Neural cell (in vitro differentiated cells): ENCODE measurements around the gene PROM2. TPM values are rescaled to one million over a fixed set of nuclear protein-coding genes. Genes with fewer than 3 reads are reported as not detected.

Experiments
- H2AFZ ChIP-seq: fragments of 200-600, 300-800 bp; sonication (generic), shearing (Covaris generic); 2 replicates; pipeline ENCODE4 v1.6.0; 2014; ENCODE audit warnings: low read depth, mild to moderate bottlenecking, antibody characterized with exemption, low read length, moderate library complexity
- H3F3A ChIP-seq: fragments of 200-600 bp; shearing (Covaris generic); 2 replicates; pipeline ENCODE4 v1.6.1; 2016; ENCODE audit warnings: mild to moderate bottlenecking, moderate library complexity, mixed read lengths, antibody characterized with exemption, low read length; ENCODE audit not compliant: insufficient read depth, poor library complexity, severe bottlenecking
- H3K27ac ChIP-seq: fragments of 200-600, 300-800 bp; sonication (generic), shearing (Covaris generic); 2 replicates; pipeline ENCODE4 v1.5.1; 2014; ENCODE audit warnings: mild to moderate bottlenecking, low read length, moderate library complexity
- H3K27me3 ChIP-seq: fragments of 300-800, 200-600 bp; sonication (generic), shearing (Covaris generic); 2 replicates; pipeline ENCODE4 v1.6.0; 2014; ENCODE audit warnings: mild to moderate bottlenecking, low read depth, low read length, moderate library complexity; ENCODE audit not compliant: insufficient read depth
- H3K36me3 ChIP-seq: fragments of 300-800, 200-600 bp; sonication (generic), shearing (Covaris generic); 2 replicates; pipeline ENCODE4 v1.5.1; 2014; ENCODE audit warnings: mild to moderate bottlenecking, antibody characterized with exemption, low read length, moderate library complexity; ENCODE audit not compliant: insufficient read depth
- H3K4me2 ChIP-seq: fragments of 300-800, 200-600 bp; sonication (generic), shearing (Covaris generic); 2 replicates; pipeline ENCODE4 v1.6.0; 2014; ENCODE audit warnings: mild to moderate bottlenecking, low read length
- H3K4me3 ChIP-seq: fragments of 300-800, 200-600 bp; sonication (generic), shearing (Covaris generic); 2 replicates; pipeline ENCODE4 v1.5.1; 2014; ENCODE audit warnings: mild to moderate bottlenecking, low read length, moderate library complexity
- H3K79me2 ChIP-seq: fragments of 200-600 bp; shearing (Covaris generic); replicated peaks from 2 replicates; pipeline ENCODE4 v1.6.0; 2014; ENCODE audit warnings: mild to moderate bottlenecking, low read length, moderate library complexity; ENCODE audit not compliant: insufficient read depth
- H3K9ac ChIP-seq: fragments of 300-800, 200-600 bp; sonication (generic), shearing (Covaris generic); 2 replicates; pipeline ENCODE4 v1.6.1; 2016; ENCODE audit warnings: mild to moderate bottlenecking, low read length, mixed read lengths
- H3K9me2 ChIP-seq: fragments of 200-600 bp; shearing (Covaris generic); 2 replicates; pipeline ENCODE4 v1.6.1; 2016; ENCODE audit warnings: mild to moderate bottlenecking, low read length, mixed read lengths; ENCODE audit not compliant: insufficient read depth
- H3K9me3 ChIP-seq: fragments of 200-600, 300-800 bp; sonication (generic), shearing (Covaris generic); 2 replicates; pipeline ENCODE4 v1.6.1; 2016; ENCODE audit warnings: mild to moderate bottlenecking, mixed run types, low read length, moderate library complexity, mixed read lengths
- H4K20me1 ChIP-seq: fragments of 200-600 bp; shearing (Covaris generic); 2 replicates; pipeline ENCODE4 v1.6.1; 2016; ENCODE audit warnings: mild to moderate bottlenecking, mixed run types; ENCODE audit not compliant: insufficient read depth
- EP300 ChIP-seq: fragments of 450-650 bp; conservative IDR thresholded peaks from 2 replicates; pipeline ENCODE4 v1.6.1; 2014; ENCODE audit warnings: antibody characterized with exemption, mild to moderate bottlenecking, moderate library complexity; ENCODE audit not compliant: poor library complexity, severe bottlenecking
- EZH2 ChIP-seq: fragments of 200-600, 300-800 bp; shearing (Covaris generic), sonication (generic); IDR thresholded peaks from 2 replicates; pipeline ENCODE4 v1.6.1; 2014; ENCODE audit warnings: antibody characterized with exemption, low read length, borderline replicate concordance, mild to moderate bottlenecking; ENCODE audit not compliant: insufficient read depth, poor library complexity, severe bottlenecking
- MXI1 ChIP-seq: fragments of 450-650 bp; conservative IDR thresholded peaks from 2 replicates; pipeline ENCODE4 v1.6.1; 2014; ENCODE audit warnings: antibody characterized with exemption, mild to moderate bottlenecking; ENCODE audit not compliant: poor library complexity, severe bottlenecking
- POLR2AphosphoS5 ChIP-seq: IDR thresholded peaks from 2 replicates; pipeline ENCODE4 v1.6.1; 2012
- RAD21 ChIP-seq: fragments of 450-650 bp; conservative IDR thresholded peaks from 2 replicates; pipeline ENCODE4 v1.6.1; 2014; ENCODE audit warnings: antibody characterized with exemption, mild to moderate bottlenecking, moderate library complexity
- SMC3 ChIP-seq: fragments of 450-650 bp; conservative IDR thresholded peaks from 2 replicates; pipeline ENCODE4 v1.6.1; 2014; ENCODE audit warnings: antibody characterized with exemption, mild to moderate bottlenecking, moderate library complexity; ENCODE audit not compliant: poor library complexity
- TAF1 ChIP-seq: IDR thresholded peaks from 2 replicates; pipeline ENCODE4 v1.6.1; 2012; ENCODE audit warnings: low read depth
- polyA plus RNA-seq: library from polyadenylated mRNA; depleted of rRNA; stranded (reverse); fragments of >200 nt; gene quantifications from 2 replicates; pipeline ENCODE4 v1.2.3, GENCODE V29; 2014
- TF ChIP-seq, protein P1 (sequence below): fragments of 450-650 bp; IDR thresholded peaks from 2 replicates; pipeline ENCODE4 v1.5.1; 2014; ENCODE audit warnings: antibody characterized with exemption, mild to moderate bottlenecking, moderate library complexity; ENCODE audit not compliant: poor library complexity, severe bottlenecking
- TF ChIP-seq, protein P2 (sequence below): IDR thresholded peaks from 2 replicates; pipeline ENCODE4 v1.6.1; 2012; ENCODE audit warnings: borderline replicate concordance

Gene PROM2
- polyA plus RNA-seq, 1 donor from 2014 or later: 2.2 TPM

DNA sequence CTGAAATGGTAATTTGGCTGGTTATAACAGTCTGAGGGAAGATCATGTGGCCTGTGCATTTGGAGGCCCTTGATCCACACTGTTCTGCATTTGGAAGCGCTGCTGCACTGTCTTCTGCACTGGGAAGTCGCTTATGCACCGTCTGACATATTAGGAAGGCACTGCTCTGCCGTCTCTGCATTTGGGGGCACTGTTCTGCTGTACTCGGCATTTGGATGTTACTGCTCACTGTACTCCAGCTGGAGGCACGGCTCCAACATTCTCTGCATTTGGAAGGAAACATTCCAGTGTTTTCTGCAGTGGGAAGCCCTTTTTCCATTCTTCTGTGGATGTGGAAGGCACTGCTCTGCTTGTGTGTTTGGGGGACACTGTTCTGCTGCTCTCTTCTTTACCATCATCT, 9.6 kb upstream of the PROM2 start:
- Histone ChIP-seq H3K27me3 (no peaks in the 10 kb centered on the region), H3F3A (no peaks in the 10 kb centered on the region), H3K4me2 (no peak overlapping the region), H3K27ac (no peak overlapping the region), H3K4me3 (no peak overlapping the region), H3K36me3 (no peaks in the 10 kb centered on the region), H3K79me2 (no peaks in the 10 kb centered on the region), H2AFZ (no peak overlapping the region), H3K9ac (no peak overlapping the region), H3K9me2 (no peaks in the 10 kb centered on the region), H3K9me3 (peaks cover 30% of the 10 kb centered on the region), H4K20me1 (no peaks in the 10 kb centered on the region)
- no peak for TF ChIP-seq SMC3
- TF ChIP-seq RAD21: no peak
- no peak for TF ChIP-seq POLR2AphosphoS5
- TF ChIP-seq MXI1: no peak
- no peak for TF ChIP-seq EZH2
- TF ChIP-seq, protein P1, sequence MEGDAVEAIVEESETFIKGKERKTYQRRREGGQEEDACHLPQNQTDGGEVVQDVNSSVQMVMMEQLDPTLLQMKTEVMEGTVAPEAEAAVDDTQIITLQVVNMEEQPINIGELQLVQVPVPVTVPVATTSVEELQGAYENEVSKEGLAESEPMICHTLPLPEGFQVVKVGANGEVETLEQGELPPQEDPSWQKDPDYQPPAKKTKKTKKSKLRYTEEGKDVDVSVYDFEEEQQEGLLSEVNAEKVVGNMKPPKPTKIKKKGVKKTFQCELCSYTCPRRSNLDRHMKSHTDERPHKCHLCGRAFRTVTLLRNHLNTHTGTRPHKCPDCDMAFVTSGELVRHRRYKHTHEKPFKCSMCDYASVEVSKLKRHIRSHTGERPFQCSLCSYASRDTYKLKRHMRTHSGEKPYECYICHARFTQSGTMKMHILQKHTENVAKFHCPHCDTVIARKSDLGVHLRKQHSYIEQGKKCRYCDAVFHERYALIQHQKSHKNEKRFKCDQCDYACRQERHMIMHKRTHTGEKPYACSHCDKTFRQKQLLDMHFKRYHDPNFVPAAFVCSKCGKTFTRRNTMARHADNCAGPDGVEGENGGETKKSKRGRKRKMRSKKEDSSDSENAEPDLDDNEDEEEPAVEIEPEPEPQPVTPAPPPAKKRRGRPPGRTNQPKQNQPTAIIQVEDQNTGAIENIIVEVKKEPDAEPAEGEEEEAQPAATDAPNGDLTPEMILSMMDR: no peak
- TF ChIP-seq EP300: no peak
- TF ChIP-seq TAF1: no peak
- TF ChIP-seq, protein P2, sequence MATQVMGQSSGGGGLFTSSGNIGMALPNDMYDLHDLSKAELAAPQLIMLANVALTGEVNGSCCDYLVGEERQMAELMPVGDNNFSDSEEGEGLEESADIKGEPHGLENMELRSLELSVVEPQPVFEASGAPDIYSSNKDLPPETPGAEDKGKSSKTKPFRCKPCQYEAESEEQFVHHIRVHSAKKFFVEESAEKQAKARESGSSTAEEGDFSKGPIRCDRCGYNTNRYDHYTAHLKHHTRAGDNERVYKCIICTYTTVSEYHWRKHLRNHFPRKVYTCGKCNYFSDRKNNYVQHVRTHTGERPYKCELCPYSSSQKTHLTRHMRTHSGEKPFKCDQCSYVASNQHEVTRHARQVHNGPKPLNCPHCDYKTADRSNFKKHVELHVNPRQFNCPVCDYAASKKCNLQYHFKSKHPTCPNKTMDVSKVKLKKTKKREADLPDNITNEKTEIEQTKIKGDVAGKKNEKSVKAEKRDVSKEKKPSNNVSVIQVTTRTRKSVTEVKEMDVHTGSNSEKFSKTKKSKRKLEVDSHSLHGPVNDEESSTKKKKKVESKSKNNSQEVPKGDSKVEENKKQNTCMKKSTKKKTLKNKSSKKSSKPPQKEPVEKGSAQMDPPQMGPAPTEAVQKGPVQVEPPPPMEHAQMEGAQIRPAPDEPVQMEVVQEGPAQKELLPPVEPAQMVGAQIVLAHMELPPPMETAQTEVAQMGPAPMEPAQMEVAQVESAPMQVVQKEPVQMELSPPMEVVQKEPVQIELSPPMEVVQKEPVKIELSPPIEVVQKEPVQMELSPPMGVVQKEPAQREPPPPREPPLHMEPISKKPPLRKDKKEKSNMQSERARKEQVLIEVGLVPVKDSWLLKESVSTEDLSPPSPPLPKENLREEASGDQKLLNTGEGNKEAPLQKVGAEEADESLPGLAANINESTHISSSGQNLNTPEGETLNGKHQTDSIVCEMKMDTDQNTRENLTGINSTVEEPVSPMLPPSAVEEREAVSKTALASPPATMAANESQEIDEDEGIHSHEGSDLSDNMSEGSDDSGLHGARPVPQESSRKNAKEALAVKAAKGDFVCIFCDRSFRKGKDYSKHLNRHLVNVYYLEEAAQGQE: no peak

DNA sequence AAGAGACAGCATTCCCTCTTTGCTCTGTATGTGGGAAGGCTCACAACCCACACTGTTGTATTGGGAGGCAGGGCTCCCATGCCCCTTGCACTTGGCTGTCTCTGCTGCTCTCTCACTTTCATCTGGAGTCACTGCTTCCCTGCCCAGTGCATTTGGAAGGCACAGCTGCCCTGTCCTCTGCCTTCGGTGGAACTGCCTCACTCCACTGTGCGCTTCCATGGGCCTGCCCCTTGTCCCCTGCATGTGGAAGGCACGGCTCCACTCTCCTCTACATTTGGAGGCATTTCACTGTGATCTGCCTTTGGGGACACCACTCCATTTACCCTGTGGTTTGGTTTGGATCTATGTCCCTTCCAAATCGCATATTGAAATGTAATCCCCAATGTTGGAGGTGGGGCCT, 9.1 kb upstream of the PROM2 start:
- Histone ChIP-seq H3F3A (no peaks in the 10 kb centered on the region), H3K27ac (no peak overlapping the region), H3K36me3 (no peaks in the 10 kb centered on the region), H3K9me2 (no peaks in the 10 kb centered on the region), H3K4me2 (no peak overlapping the region), H3K9me3 (peaks cover 28% of the 10 kb centered on the region), H2AFZ (no peak overlapping the region), H4K20me1 (no peaks in the 10 kb centered on the region), H3K79me2 (no peaks in the 10 kb centered on the region), H3K27me3 (no peaks in the 10 kb centered on the region), H3K9ac (no peak overlapping the region), H3K4me3 (no peak overlapping the region)
- TF ChIP-seq, protein P2: no peak
- TF ChIP-seq, protein P1: no peak
- no peak for TF ChIP-seq EZH2
- no peak for TF ChIP-seq TAF1
- no peak for TF ChIP-seq MXI1
- no peak for TF ChIP-seq EP300
- no peak for TF ChIP-seq SMC3
- TF ChIP-seq RAD21: no peak
- no peak for TF ChIP-seq POLR2AphosphoS5
